ENCODE results near the gene ST6GALNAC3. TPM values are rescaled to one million over a fixed set of nuclear protein-coding genes. Genes with fewer than 3 reads are reported as not detected.
A peak's percentile ranks its signal among the peaks of the same experiment; 100 is the strongest.

The ST6GALNAC3 gene
- total and polyA plus RNA-seq, 11 donors: 2.5 to 7.7 (median 4.4) TPM

DNA sequence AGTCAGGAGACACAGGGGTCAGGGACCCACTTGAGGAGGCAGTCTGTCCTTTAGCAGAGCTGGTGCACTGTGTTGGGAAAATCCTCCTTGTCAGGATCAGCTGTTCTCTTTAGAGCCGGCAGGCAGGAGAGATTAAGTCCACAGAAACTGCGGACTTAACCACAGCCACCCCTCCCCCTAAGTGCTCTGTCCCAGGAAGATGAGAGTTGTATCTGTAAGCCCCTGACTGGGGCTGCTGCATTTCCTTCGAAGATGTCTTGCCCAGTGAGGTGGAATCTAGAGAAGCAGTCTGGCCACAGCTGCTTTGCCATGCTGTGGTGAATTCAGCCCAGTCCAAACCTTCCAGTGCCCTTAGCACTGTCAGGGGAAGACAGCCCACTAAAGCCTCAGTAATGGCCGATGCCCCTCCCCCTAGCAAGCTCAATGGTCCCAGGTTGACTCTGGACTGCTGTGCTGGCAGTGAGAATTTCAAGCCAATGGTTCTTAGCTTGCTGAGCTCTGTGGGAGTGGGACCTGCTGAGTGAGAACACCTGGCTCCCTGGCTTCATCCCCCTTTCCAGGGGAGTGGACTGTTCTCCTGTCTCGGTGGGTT lies 172.8 kb downstream of the ST6GALNAC3 start:
- ATAC-seq: no peak
- intact Hi-C loops (cut with DNase I): no loop called here
- 53 to 63% (median 55%) methylated on average over 4 to 5 of the region's 5 CpGs for WGBS, 4 donors
- TF ChIP-seq, protein P1, sequence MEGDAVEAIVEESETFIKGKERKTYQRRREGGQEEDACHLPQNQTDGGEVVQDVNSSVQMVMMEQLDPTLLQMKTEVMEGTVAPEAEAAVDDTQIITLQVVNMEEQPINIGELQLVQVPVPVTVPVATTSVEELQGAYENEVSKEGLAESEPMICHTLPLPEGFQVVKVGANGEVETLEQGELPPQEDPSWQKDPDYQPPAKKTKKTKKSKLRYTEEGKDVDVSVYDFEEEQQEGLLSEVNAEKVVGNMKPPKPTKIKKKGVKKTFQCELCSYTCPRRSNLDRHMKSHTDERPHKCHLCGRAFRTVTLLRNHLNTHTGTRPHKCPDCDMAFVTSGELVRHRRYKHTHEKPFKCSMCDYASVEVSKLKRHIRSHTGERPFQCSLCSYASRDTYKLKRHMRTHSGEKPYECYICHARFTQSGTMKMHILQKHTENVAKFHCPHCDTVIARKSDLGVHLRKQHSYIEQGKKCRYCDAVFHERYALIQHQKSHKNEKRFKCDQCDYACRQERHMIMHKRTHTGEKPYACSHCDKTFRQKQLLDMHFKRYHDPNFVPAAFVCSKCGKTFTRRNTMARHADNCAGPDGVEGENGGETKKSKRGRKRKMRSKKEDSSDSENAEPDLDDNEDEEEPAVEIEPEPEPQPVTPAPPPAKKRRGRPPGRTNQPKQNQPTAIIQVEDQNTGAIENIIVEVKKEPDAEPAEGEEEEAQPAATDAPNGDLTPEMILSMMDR (IDR thresholded peaks at IDR 0.05): no peak
- no peak for TF ChIP-seq POLR2A (IDR thresholded peaks at IDR 0.05)
- DNase-seq: no peak
- no peaks in the 10 kb centered on the region for H3K36me3 ChIP-seq
- H3K27ac ChIP-seq: no peak overlapping the region
- H3K4me3 ChIP-seq: no peak overlapping the region
- no peaks in the 10 kb centered on the region for H3K27me3 ChIP-seq
- peaks cover 0 to 6% (median 0%) of the 10 kb centered on the region in 12 donors for H3K4me1 ChIP-seq
- H3K9me3 ChIP-seq: peaks cover 0 to 23% (median 10%) of the 10 kb centered on the region in 12 donors

DNA sequence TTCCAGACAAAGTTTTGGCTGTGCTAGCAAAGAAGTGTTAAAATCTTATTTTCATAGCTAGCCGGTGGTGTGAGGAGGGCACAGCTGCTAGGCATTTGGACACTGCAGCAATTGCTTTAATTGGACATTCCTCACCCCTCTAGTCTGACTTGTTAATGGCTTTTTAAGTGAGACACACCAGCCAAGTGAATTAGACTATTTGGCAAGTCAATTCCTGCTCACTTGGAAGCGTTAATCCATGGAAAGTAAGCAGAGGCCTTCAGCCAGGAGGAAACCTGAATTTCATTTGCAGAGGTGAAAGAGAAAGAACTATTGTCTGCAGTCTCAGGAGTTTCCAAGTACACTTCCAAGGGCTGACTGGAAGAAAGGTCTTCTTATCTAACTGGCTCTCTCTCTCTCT lies 175.7 kb downstream of the ST6GALNAC3 start:
- H3K4me1 ChIP-seq: peaks cover 0 to 15% (median 0%) of the 10 kb centered on the region in 12 donors
- WGBS, 4 donors: 53 to 71% (median 62%) methylated on average over 2 of the region's 2 CpGs
- H3K27me3 ChIP-seq: no peaks in the 10 kb centered on the region
- H3K4me3 ChIP-seq: no peak overlapping the region
- TF ChIP-seq, protein P1 (IDR thresholded peaks at IDR 0.05): no peak
- no peak for TF ChIP-seq POLR2A (IDR thresholded peaks at IDR 0.05)
- intact Hi-C loops (cut with DNase I): no loop called here
- no peaks in the 10 kb centered on the region for H3K36me3 ChIP-seq
- ATAC-seq: no peak
- no peaks in the 10 kb centered on the region for H3K9me3 ChIP-seq
- H3K27ac ChIP-seq: no peak overlapping the region
- DNase-seq: no peak

DNA sequence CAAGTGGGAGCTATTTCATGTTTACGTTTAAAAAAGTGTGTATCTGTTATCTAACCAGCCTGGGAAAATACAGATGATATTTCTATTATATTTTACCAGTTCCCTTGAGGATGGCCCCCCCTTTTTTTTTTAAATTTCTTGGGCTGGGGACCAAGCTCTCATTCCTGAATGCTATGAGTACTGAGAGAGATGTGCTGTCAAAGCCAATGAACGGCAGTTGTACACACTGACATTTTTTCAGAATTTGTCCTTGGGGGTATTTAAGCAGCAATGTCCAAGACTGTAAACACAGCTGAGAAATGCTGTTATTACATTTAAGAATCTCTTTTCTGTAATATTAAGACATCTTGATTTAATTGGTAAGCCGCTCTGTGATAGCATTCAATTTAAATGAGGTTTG lies 177.9 kb downstream of the ST6GALNAC3 start:
- intact Hi-C loops (cut with DNase I): no loop called here
- TF ChIP-seq POLR2A (IDR thresholded peaks at IDR 0.05): no peak
- TF ChIP-seq, protein P1 (IDR thresholded peaks at IDR 0.05): no peak
- no peaks in the 10 kb centered on the region for H3K27me3 ChIP-seq
- H3K36me3 ChIP-seq: no peaks in the 10 kb centered on the region
- H3K4me3 ChIP-seq: no peak overlapping the region
- no peak for ATAC-seq
- no peak for DNase-seq
- peaks cover 0 to 22% (median 3%) of the 10 kb centered on the region in 12 donors for H3K4me1 ChIP-seq
- 59 to 73% (median 68%) methylated on average over 3 of the region's 3 CpGs for WGBS, 4 donors
- no peak overlapping the region for H3K27ac ChIP-seq
- no peaks in the 10 kb centered on the region for H3K9me3 ChIP-seq

DNA sequence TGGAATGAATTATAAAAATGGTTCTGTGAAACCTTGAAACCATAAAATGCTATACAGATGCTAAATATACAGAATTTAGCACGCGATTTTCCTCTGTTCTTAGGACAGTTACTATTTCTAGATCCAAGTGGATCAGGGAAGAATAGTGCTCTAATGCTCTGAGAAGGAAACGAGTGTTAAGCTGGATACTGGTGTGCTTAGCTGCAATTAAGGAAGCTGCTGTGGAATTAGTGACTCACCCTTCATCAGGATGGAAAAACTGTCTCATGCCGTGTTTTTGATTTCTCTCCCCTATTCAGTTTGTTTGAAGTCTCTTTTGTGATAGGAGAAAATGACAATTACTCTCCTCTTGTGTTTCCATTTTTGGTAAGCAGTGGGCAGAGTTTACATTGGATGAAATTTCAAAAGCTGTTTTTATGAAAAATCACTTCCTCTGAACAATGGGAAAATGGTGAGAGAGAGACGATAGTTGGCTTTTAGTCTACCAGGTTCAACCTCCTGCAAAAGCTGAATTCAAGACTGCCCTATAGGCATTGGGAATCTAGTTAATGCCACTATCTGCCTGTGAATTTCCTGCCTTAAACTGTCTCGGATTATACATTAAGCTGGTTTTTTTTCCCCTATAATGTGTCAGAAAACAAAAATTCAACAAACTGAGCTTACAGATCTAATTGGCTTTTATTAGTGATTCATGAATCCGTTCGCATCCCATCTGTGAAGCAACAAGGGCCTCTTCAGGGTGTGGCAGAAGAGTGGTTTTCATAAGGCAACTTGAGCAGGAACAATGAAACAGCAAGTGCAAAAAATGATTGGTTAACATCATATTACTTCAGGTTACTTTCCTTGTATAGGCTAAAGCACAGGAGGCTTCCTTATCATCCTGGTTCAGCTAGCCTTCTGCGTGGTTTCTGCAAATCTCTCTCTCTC lies 179.8 kb downstream of the ST6GALNAC3 start:
- 65 to 74% (median 70%) methylated on average over 9 of the region's 9 CpGs for WGBS, 4 donors
- Histone ChIP-seq H3K4me1 (peaks cover 0 to 22% (median 3%) of the 10 kb centered on the region in 12 donors), H3K4me3 (no peak overlapping the region), H3K9me3 (no peaks in the 10 kb centered on the region), H3K36me3 (no peaks in the 10 kb centered on the region), H3K27ac (peak overlapping the region in 2 of 12 donors; percentile 5 to 18), H3K27me3 (no peaks in the 10 kb centered on the region)
- ATAC-seq: peak in 2 of 4 donors; percentile 46 to 77
- intact Hi-C loops (cut with DNase I): no loop called here
- peak in 1 of 5 donors; percentile 15 for DNase-seq
- TF ChIP-seq, protein P1 (IDR thresholded peaks at IDR 0.05): no peak
- no peak for TF ChIP-seq POLR2A (IDR thresholded peaks at IDR 0.05)

Measured in heart left ventricle (tissue), 16 donors.